IMR-90 (cell line): Measurements from ENCODE around the gene GSTP1. TPM values are rescaled to one million over a fixed set of nuclear protein-coding genes. Genes with fewer than 3 reads are reported as not detected.
"Not testable (repeated sequence)": the region's sequence is repeated elsewhere in the genome, so short reads cannot be mapped to it uniquely, and the experiment has no call there.

ENCODE experiments used
- ATAC-seq: fragments of 200-7000 bp; cut with Tn5 transposase; 2 replicates; pipeline ENCODE4 v1.9.1; 2020; ENCODE audit warnings: low read depth, mild to moderate bottlenecking, moderate library complexity
- BruUV-seq: library from RNA; stranded (reverse); fragments of 400-500 nt; replicated peaks from 2 replicates; lab custom pipeline; 2021; lab: Mats Ljungman, UMichigan
- CTCF ChIA-PET: fragments of 300-600 bp; formaldehyde crosslinking; extraction: SDS; loops from one replicate; lab custom pipeline; 2021; ENCODE audit warnings: antibody characterized with exemption; lab: Yijun Ruan, JAX
- POLR2A ChIA-PET: fragments of 300-600 bp; sonication (Branson Sonifier 250); formaldehyde crosslinking; loops from one replicate; lab custom pipeline; 2022; ENCODE audit warnings: antibody characterized with exemption; ENCODE audit not compliant: unreplicated experiment; lab: Charles Lee
- DNase-seq: peaks from one replicate; pipeline ENCODE4 v3.0.0; 2013
- H2AFZ ChIP-seq: replicated peaks from 2 replicates; pipeline ENCODE3; 2013; ENCODE audit warnings: low read length, mild to moderate bottlenecking; ENCODE audit not compliant: poor library complexity
- H2AK5ac ChIP-seq: 2 replicates; pipeline ENCODE4 v1.6.1; 2013; ENCODE audit warnings: low read depth, low read length, inconsistent platforms
- H2AK9ac ChIP-seq: replicated peaks from 2 replicates; pipeline ENCODE3; 2013; ENCODE audit warnings: mild to moderate bottlenecking, low read depth, low read length, moderate library complexity; ENCODE audit not compliant: poor library complexity
- H2BK120ac ChIP-seq: 2 replicates; pipeline ENCODE4 v1.6.1; 2013; ENCODE audit warnings: low read depth, low read length, inconsistent platforms
- H2BK15ac ChIP-seq: 3 replicates; pipeline ENCODE4 v1.6.1; 2013; ENCODE audit warnings: low read depth, low read length, inconsistent platforms
- H2BK20ac ChIP-seq: 2 replicates; pipeline ENCODE4 v1.6.1; 2013; ENCODE audit warnings: low read depth, mild to moderate bottlenecking, inconsistent platforms, low read length, moderate library complexity
- H2BK5ac ChIP-seq: 2 replicates; pipeline ENCODE4 v1.6.1; 2013; ENCODE audit warnings: mild to moderate bottlenecking, low read depth, low read length, inconsistent platforms; ENCODE audit not compliant: poor library complexity, severe bottlenecking
- H3K14ac ChIP-seq: replicated peaks from 2 replicates; pipeline ENCODE4 v1.6.1; 2013; ENCODE audit warnings: low read depth, low read length, inconsistent platforms
- H3K18ac ChIP-seq: 2 replicates; pipeline ENCODE4 v1.6.1; 2013; ENCODE audit warnings: low read depth, low read length, control low read depth
- H3K23ac ChIP-seq: 2 replicates; pipeline ENCODE4 v1.6.1; 2013; ENCODE audit warnings: low read depth, low read length, inconsistent platforms
- H3K27ac ChIP-seq: 2 replicates; pipeline ENCODE4 v1.5.1; 2013; ENCODE audit warnings: mild to moderate bottlenecking, control low read depth, low read length; ENCODE audit not compliant: insufficient read depth
- H3K27me3 ChIP-seq: 2 replicates; pipeline ENCODE4 v1.6.1; 2013; ENCODE audit warnings: low read length; ENCODE audit not compliant: control insufficient read depth, insufficient read depth
- H3K36me3 ChIP-seq: 2 replicates; pipeline ENCODE4 v1.6.1; 2013; ENCODE audit warnings: low read length, mixed read lengths; ENCODE audit not compliant: control insufficient read depth, insufficient read depth
- H3K4ac ChIP-seq: 2 replicates; pipeline ENCODE4 v1.6.1; 2013; ENCODE audit warnings: low read depth, low read length, inconsistent platforms
- H3K4me1 ChIP-seq: 2 replicates; pipeline ENCODE4 v1.6.1; 2013; ENCODE audit warnings: low read length, mixed read lengths; ENCODE audit not compliant: control insufficient read depth, insufficient read depth
- H3K4me2 ChIP-seq: 2 replicates; pipeline ENCODE4 v1.6.1; 2013; ENCODE audit warnings: low read depth, mild to moderate bottlenecking, control low read depth, low read length, moderate library complexity
- H3K4me3 ChIP-seq: 2 replicates; pipeline ENCODE4 v1.5.1; 2013; ENCODE audit warnings: low read depth, mild to moderate bottlenecking, control low read depth, low read length, moderate library complexity; ENCODE audit not compliant: insufficient read depth
- H3K56ac ChIP-seq: 2 replicates; pipeline ENCODE4 v1.6.1; 2013; ENCODE audit warnings: low read length, inconsistent platforms; ENCODE audit not compliant: insufficient read depth; ENCODE audit errors: extremely low read depth
- H3K79me1 ChIP-seq, 2 experiments: 2 replicates each; pipeline ENCODE4 v1.6.1; 2013; ENCODE audit warnings: low read length in 2 of 2, inconsistent platforms in 1 of 2, low read depth in 1 of 2
- H3K9ac ChIP-seq: 2 replicates; pipeline ENCODE4 v1.6.1; 2013; ENCODE audit warnings: low read depth, low read length, control low read depth
- H3K9me1 ChIP-seq: 2 replicates; pipeline ENCODE4 v1.6.1; 2013; ENCODE audit warnings: low read length, inconsistent platforms; ENCODE audit not compliant: insufficient read depth
- H3K9me3 ChIP-seq: 2 replicates; pipeline ENCODE4 v1.6.1; 2013; ENCODE audit warnings: low read length; ENCODE audit not compliant: control insufficient read depth, insufficient read depth
- H4K20me1 ChIP-seq: 2 replicates; pipeline ENCODE4 v1.6.1; 2013; ENCODE audit warnings: low read length, inconsistent platforms; ENCODE audit not compliant: insufficient read depth
- H4K5ac ChIP-seq: 2 replicates; pipeline ENCODE4 v1.6.1; 2013; ENCODE audit warnings: mild to moderate bottlenecking, low read depth, low read length, control low read depth
- H4K8ac ChIP-seq, 2 experiments: 2 replicates each; pipeline ENCODE4 v1.6.1; 2013; ENCODE audit warnings: low read depth in 2 of 2, low read length in 2 of 2, control low read depth in 1 of 2, inconsistent platforms in 1 of 2
- H4K91ac ChIP-seq: 2 replicates; pipeline ENCODE4 v1.6.1; 2013; ENCODE audit warnings: low read depth, low read length, inconsistent platforms; ENCODE audit not compliant: insufficient read depth
- CTCF ChIP-seq: conservative IDR thresholded peaks from 2 replicates; pipeline ENCODE4 v1.5.1; 2012; ENCODE audit warnings: mild to moderate bottlenecking, low read depth, low read length, improper control_type of control experiment
- MAZ ChIP-seq: IDR thresholded peaks from 2 replicates; pipeline ENCODE4 v1.6.1; 2012; ENCODE audit warnings: low read depth, mild to moderate bottlenecking, low read length, improper control_type of control experiment, moderate library complexity, borderline replicate concordance
- MXI1 ChIP-seq: IDR thresholded peaks from 2 replicates; pipeline ENCODE4 v1.6.1; 2012; ENCODE audit warnings: low read depth, mild to moderate bottlenecking, low read length, moderate library complexity, borderline replicate concordance
- WGBS, 2 experiments: methylation state at CpG; one replicate each; pipeline versions ENCODE4 v1.1.5 to v1.1.7; 2013; ENCODE audit warnings: missing lambda C conversion rate in 2 of 2; ENCODE audit not compliant: insufficient read length in 1 of 2; ENCODE audit errors: extremely low coverage in 2 of 2; 5-methylcytosine and 5-hydroxymethylcytosine counted together
- dilution Hi-C: fragments of 300-500 bp; cut with HindIII; formaldehyde crosslinking; loops from one replicate; pipeline ENCODE4 v1.14.3; 2018; ENCODE audit warnings: low sequenced_read_pairs; ENCODE audit not compliant: unreplicated experiment
- in situ Hi-C: fragments of 300-500 bp; cut with MboI; formaldehyde crosslinking; loops from 3 replicates; pipeline ENCODE4 v1.14.3; 2019; ENCODE audit warnings: low sequenced_read_pairs, inconsistent platforms, mixed read lengths
- intact Hi-C: fragments of 100-400 bp; cut with micrococcal nuclease; formaldehyde crosslinking; loops from 2 replicates; pipeline ENCODE4 v1.10.0; 2022
- polyA plus RNA-seq, 3 experiments: library from polyadenylated mRNA; depleted of rRNA; stranded (reverse); fragments of >200 nt; gene quantifications; 2 replicates each; pipeline ENCODE4 v1.2.3, GENCODE V29; 2012; ENCODE audit warnings: low replicate concordance in 1 of 3
- total RNA-seq: library from RNA; depleted of rRNA; stranded (reverse); fragments of >200 nt; gene quantifications from 2 replicates; pipeline ENCODE4 v1.2.3, GENCODE V29; 2012

GSTP1 gene
- total and polyA plus RNA-seq, 2 of the 4 experiments (the other 2 are of a cell fraction), result 947 to 1,539 TPM

GRCh38 chr11:67596753-67597300 lies 13.2 kb downstream of the GSTP1 start:
- H3K9me1 ChIP-seq, result no peaks in the 10 kb centered on the region
- dilution Hi-C loops, result no loop called here
- peak overlapping the region; percentile 72 for H2AK9ac ChIP-seq
- H3K23ac ChIP-seq, result no peak overlapping the region
- no peak overlapping the region for H2AFZ ChIP-seq
- no peak overlapping the region for H2BK5ac ChIP-seq
- H4K20me1 ChIP-seq, result no peaks in the 10 kb centered on the region
- no peak overlapping the region for H3K14ac ChIP-seq
- H2BK15ac ChIP-seq, result no peak overlapping the region
- H3K9me3 ChIP-seq, result peaks cover 3% of the 10 kb centered on the region
- no peak for TF ChIP-seq MXI1
- no peak for TF ChIP-seq MAZ
- no peak for TF ChIP-seq CTCF
- WGBS, 2 experiments, result no CpG with 5 or more reads among the region's 1 CpG
- CTCF ChIA-PET, result interaction anchor here (1.3 kb wide), 1 partner anchor 17 kb away, joined by 4 read pairs; no protein-coding TSS in a partner anchor
- H3K27me3 ChIP-seq, result peaks cover 26% of the 10 kb centered on the region
- no TSS peak for BruUV-seq
- H4K91ac ChIP-seq, result no peak overlapping the region
- H2BK20ac ChIP-seq, result no peak overlapping the region
- no peak overlapping the region for H4K8ac ChIP-seq
- H2BK120ac ChIP-seq, result no peak overlapping the region
- no peaks in the 10 kb centered on the region for H3K79me1 ChIP-seq
- no peak overlapping the region for H3K4me3 ChIP-seq
- intact Hi-C loops, result no loop called here
- H3K56ac ChIP-seq, result no peak overlapping the region
- POLR2A ChIA-PET, result no interaction called here
- no peak overlapping the region for H2AK5ac ChIP-seq
- H3K27ac ChIP-seq, result no peak overlapping the region
- ATAC-seq (no peak), DNase-seq (no peak)
- H3K18ac ChIP-seq, result no peak overlapping the region
- no peak overlapping the region for H3K9ac ChIP-seq
- in situ Hi-C loops, result no loop called here
- no peak overlapping the region for H4K5ac ChIP-seq
- H3K36me3 ChIP-seq, result no peaks in the 10 kb centered on the region
- no peak overlapping the region for H3K4ac ChIP-seq
- H3K4me1 ChIP-seq, result no peaks in the 10 kb centered on the region
- no peak overlapping the region for H3K4me2 ChIP-seq

- in situ Hi-C loops, DNase-seq, POLR2A ChIA-PET, H4K91ac ChIP-seq, H2AK9ac ChIP-seq, H3K9ac ChIP-seq, H2AFZ ChIP-seq, H2BK120ac ChIP-seq, CTCF ChIA-PET, H3K36me3 ChIP-seq, H3K9me1 ChIP-seq, H4K20me1 ChIP-seq, H4K8ac ChIP-seq, H3K56ac ChIP-seq, H3K4me2 ChIP-seq, H3K14ac ChIP-seq, H2BK20ac ChIP-seq, H3K23ac ChIP-seq, H3K4ac ChIP-seq, ATAC-seq, H3K79me1 ChIP-seq, H3K4me1 ChIP-seq, H3K4me3 ChIP-seq, H2AK5ac ChIP-seq, BruUV-seq, H4K5ac ChIP-seq, H2BK5ac ChIP-seq, H3K27ac ChIP-seq, dilution Hi-C loops, intact Hi-C loops, H2BK15ac ChIP-seq, H3K18ac ChIP-seq, H3K9me3 ChIP-seq: not testable (repeated sequence)
- peaks cover 26% of the 10 kb centered on the region for H3K27me3 ChIP-seq
- WGBS, 2 experiments, result no CpG with 5 or more reads among the region's 3 CpGs
Measured at GRCh38 chr11:67597458-67597857, 13.8 kb downstream of the GSTP1 start.
